HFFc6 (cell line): Measurements from ENCODE around the gene RTKN2. TPM values are rescaled to one million over a fixed set of nuclear protein-coding genes. Genes with fewer than 3 reads are reported as not detected.

ENCODE experiments used
- DNase-seq: peaks from one replicate; pipeline ENCODE4 v3.0.0-alpha.2; 2018
- H3K27ac Mint-ChIP-seq: 2 replicates; pipeline ENCODE4 v1.8.0; 2020; ENCODE audit warnings: mild to moderate bottlenecking, mixed read lengths
- H3K27me3 Mint-ChIP-seq: 2 replicates; pipeline ENCODE4 v1.8.0; 2021; ENCODE audit warnings: mild to moderate bottlenecking, moderate library complexity, mixed read lengths; ENCODE audit not compliant: insufficient read depth
- H3K36me3 Mint-ChIP-seq: 2 replicates; pipeline ENCODE4 v1.8.0; 2021; ENCODE audit warnings: low read depth, mixed read lengths
- H3K4me1 Mint-ChIP-seq: 2 replicates; pipeline ENCODE4 v1.8.0; 2020; ENCODE audit warnings: low read depth, mixed read lengths
- H3K4me3 Mint-ChIP-seq: 2 replicates; pipeline ENCODE4 v1.8.0; 2020; ENCODE audit warnings: mild to moderate bottlenecking, moderate library complexity, mixed read lengths
- H3K9me3 Mint-ChIP-seq: 2 replicates; pipeline ENCODE4 v1.8.0; 2020; ENCODE audit warnings: mild to moderate bottlenecking, mixed read lengths
- CTCF ChIP-seq: fragments of 200-600 bp; sonication (generic); IDR thresholded peaks from 2 replicates; pipeline ENCODE4 v1.5.0; 2021; ENCODE audit warnings: antibody characterized with exemption, mild to moderate bottlenecking
- total RNA-seq, 6 experiments: library from RNA; stranded (reverse); fragmentation: NEBNext Ultra II Directional; extraction: Animal tissue kit (Norgen Biotek cat#: 25700); gene quantifications; 2 replicates in 1 of 6; 3 replicates in 5 of 6; pipeline ENCODE4 v1.2.3, GENCODE V29; 2021

RTKN2 gene
- total RNA-seq, 6 experiments from 2014 or later = 2.9 to 5.5 (median 4.6) TPM

- peak overlapping the region; percentile 42; the same call in 1 of the 2 replicates for H3K4me3 Mint-ChIP-seq
- peaks cover 5% of the 10 kb centered on the region; the same call in 1 of the 2 replicates for H3K36me3 Mint-ChIP-seq
- no peak for DNase-seq
- H3K4me1 Mint-ChIP-seq = peaks cover 72% of the 10 kb centered on the region
- no peaks in the 10 kb centered on the region for H3K27me3 Mint-ChIP-seq
- TF ChIP-seq CTCF = no peak
- H3K9me3 Mint-ChIP-seq = no peaks in the 10 kb centered on the region
- peak overlapping the region; percentile 73 for H3K27ac Mint-ChIP-seq
Observed at GRCh38 chr10:62239994-62240393, 28.6 kb downstream of the RTKN2 start.

GRCh38 chr10:62238880-62239279 lies 29.8 kb downstream of the RTKN2 start:
- no peak for TF ChIP-seq CTCF
- H3K36me3 Mint-ChIP-seq = peaks cover 5% of the 10 kb centered on the region; the same call in 1 of the 2 replicates
- H3K9me3 Mint-ChIP-seq = no peaks in the 10 kb centered on the region
- no peak overlapping the region for H3K4me3 Mint-ChIP-seq
- no peak overlapping the region for H3K27ac Mint-ChIP-seq
- no peak for DNase-seq
- H3K27me3 Mint-ChIP-seq = no peaks in the 10 kb centered on the region
- H3K4me1 Mint-ChIP-seq = peaks cover 72% of the 10 kb centered on the region

- TF ChIP-seq CTCF = no peak
- Mint-ChIP-seq H3K4me1 (peaks cover 72% of the 10 kb centered on the region), H3K27ac (no peak overlapping the region), H3K9me3 (no peaks in the 10 kb centered on the region), H3K36me3 (peaks cover 5% of the 10 kb centered on the region; the same call in 1 of the 2 replicates), H3K4me3 (no peak overlapping the region), H3K27me3 (no peaks in the 10 kb centered on the region)
- DNase-seq = no peak
Observed at GRCh38 chr10:62237966-62238365, 30.7 kb downstream of the RTKN2 start.

DNA sequence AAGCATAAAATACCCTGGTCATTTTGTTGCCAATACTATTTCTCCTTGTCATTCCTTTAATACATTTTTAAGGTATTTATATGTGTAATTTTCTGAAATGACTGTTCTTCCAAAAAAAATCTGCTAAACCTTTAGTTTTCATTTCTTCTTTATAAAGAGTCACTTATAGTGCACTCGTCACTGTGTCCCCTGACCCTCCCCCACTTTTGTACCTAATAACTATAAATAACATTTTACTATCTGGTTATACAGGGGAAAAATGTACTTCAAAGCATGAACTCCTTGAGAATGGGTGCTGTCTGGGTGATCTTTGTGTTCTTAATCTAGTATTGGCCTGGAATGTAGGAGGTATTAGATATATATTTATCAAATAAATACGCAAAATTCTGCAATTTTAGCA lies 31.1 kb downstream of the RTKN2 start:
- DNase-seq = no peak
- peaks cover 5% of the 10 kb centered on the region; the same call in 1 of the 2 replicates for H3K36me3 Mint-ChIP-seq
- H3K4me3 Mint-ChIP-seq = no peak overlapping the region
- TF ChIP-seq CTCF = no peak
- peaks cover 72% of the 10 kb centered on the region for H3K4me1 Mint-ChIP-seq
- no peak overlapping the region for H3K27ac Mint-ChIP-seq
- H3K9me3 Mint-ChIP-seq = no peaks in the 10 kb centered on the region
- H3K27me3 Mint-ChIP-seq = no peaks in the 10 kb centered on the region

GRCh38 chr10:62234077-62234605 lies 34.5 kb downstream of the RTKN2 start:
- peak overlapping the region; percentile 73; the same call in 1 of the 2 replicates for H3K4me3 Mint-ChIP-seq
- H3K9me3 Mint-ChIP-seq = no peaks in the 10 kb centered on the region
- no peaks in the 10 kb centered on the region for H3K27me3 Mint-ChIP-seq
- peaks cover 5% of the 10 kb centered on the region; the same call in 1 of the 2 replicates for H3K36me3 Mint-ChIP-seq
- H3K27ac Mint-ChIP-seq = peak overlapping the region; percentile 75
- DNase-seq = no peak
- no peak for TF ChIP-seq CTCF
- H3K4me1 Mint-ChIP-seq = peaks cover 55% of the 10 kb centered on the region
